HL-60 (cell line): Measurements from ENCODE around the gene IL22RA1.

ENCODE experiments used
- POLR2AphosphoS5 ChIP-seq: IDR thresholded peaks from 2 replicates; pipeline ENCODE4 v1.6.1; 2012; ENCODE audit warnings: low read depth
- SPI1 ChIP-seq: IDR thresholded peaks from 2 replicates; pipeline ENCODE4 v1.6.1; 2012; ENCODE audit warnings: low read depth, mild to moderate bottlenecking, borderline replicate concordance
- TF ChIP-seq, protein P1 (sequence below): IDR thresholded peaks from one replicate; pipeline ENCODE4 v1.5.1; 2011; ENCODE audit warnings: low read length, control low read depth, inconsistent platforms; ENCODE audit not compliant: insufficient read depth

DNA sequence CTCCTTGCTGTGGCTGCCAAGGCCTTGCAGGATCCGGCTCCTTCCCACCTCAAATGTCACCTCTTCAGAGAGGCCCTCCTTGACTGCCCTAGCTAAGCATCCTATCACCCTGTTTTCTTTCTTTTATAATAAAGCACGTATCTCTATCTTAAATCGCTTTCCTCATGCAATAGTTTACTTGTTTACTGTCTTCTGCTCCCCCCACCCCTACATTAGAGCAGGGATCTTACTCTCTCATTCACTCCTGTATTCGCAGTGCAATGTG, 67.4 kb downstream of the IL22RA1 start:
- no peak for TF ChIP-seq POLR2AphosphoS5
- TF ChIP-seq, protein P1, sequence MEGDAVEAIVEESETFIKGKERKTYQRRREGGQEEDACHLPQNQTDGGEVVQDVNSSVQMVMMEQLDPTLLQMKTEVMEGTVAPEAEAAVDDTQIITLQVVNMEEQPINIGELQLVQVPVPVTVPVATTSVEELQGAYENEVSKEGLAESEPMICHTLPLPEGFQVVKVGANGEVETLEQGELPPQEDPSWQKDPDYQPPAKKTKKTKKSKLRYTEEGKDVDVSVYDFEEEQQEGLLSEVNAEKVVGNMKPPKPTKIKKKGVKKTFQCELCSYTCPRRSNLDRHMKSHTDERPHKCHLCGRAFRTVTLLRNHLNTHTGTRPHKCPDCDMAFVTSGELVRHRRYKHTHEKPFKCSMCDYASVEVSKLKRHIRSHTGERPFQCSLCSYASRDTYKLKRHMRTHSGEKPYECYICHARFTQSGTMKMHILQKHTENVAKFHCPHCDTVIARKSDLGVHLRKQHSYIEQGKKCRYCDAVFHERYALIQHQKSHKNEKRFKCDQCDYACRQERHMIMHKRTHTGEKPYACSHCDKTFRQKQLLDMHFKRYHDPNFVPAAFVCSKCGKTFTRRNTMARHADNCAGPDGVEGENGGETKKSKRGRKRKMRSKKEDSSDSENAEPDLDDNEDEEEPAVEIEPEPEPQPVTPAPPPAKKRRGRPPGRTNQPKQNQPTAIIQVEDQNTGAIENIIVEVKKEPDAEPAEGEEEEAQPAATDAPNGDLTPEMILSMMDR: no peak
- TF ChIP-seq SPI1: no peak
